Measurements from ENCODE around the gene FILIP1L.
A peak's percentile ranks its signal among the peaks of the same experiment; 100 is the strongest.

Gene FILIP1L

DNA sequence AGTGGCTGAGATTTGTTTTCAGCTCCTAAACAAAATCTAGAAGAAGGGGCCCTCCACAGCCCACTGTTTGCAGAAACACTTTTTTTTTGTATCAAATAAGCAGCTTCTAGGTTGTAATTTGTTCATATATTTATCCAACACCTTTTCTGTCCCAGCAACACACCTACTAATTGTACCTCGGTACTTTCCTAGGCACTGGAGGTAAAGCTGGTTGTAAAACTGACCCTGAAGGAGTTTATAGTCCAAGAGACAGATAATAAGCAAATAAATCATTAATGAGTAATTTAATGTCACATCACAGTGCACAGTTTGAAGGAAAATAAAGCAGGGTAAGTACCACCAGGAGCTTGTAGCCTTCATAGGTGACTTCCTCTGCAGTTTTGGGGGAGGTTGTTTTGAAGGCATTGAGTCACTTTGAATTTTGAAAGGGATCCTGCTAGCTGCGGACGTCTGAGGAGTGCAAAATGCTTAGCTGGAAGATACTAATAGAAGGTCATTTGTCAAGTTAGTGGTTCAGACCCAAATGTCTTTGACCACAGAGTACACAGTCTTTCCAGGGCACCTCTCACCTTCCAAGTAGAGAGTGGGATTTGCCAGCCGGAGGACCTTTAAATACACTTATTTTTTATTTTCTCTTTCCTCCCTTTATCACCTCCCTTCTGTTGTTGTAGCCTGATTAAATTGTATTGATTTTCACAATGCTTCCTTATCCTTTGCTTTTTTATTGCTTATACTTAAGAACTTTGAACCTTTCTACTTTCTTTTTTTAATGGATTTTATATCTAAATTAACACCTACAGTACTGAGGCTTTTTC is 242.9 kb downstream of the FILIP1L start:
- no peak for TF ChIP-seq CTCF (IDR thresholded peaks at IDR 0.05; ENCODE audit: low read depth, low read length)
- in situ Hi-C loops (cut with HindIII; ENCODE audit: low sequenced_read_pairs): no loop called here
- H3K4me3 ChIP-seq (ENCODE audit: low read depth, low read length): peak overlapping the region; percentile 3
- DNase-seq (ENCODE audit: low read depth, low spot score): no peak

- no peak overlapping the region for H3K4me3 ChIP-seq (ENCODE audit: low read depth, low read length)
- no peak for TF ChIP-seq CTCF (IDR thresholded peaks at IDR 0.05; ENCODE audit: low read depth, low read length)
- in situ Hi-C loops (cut with HindIII; ENCODE audit: low sequenced_read_pairs): no loop called here
- no peak for DNase-seq (ENCODE audit: low read depth, low spot score)
Observed at GRCh38 chr3:99870712-99871111, 243.6 kb downstream of the FILIP1L start.

- H3K4me3 ChIP-seq (ENCODE audit: low read depth, low read length): no peak overlapping the region
- TF ChIP-seq CTCF (IDR thresholded peaks at IDR 0.05; ENCODE audit: low read depth, low read length): no peak
- in situ Hi-C loops (cut with HindIII; ENCODE audit: low sequenced_read_pairs): no loop called here
- peak; percentile 67 for DNase-seq (ENCODE audit: low read depth, low spot score)
Observed at GRCh38 chr3:99869621-99870020, 244.7 kb downstream of the FILIP1L start.

DNA sequence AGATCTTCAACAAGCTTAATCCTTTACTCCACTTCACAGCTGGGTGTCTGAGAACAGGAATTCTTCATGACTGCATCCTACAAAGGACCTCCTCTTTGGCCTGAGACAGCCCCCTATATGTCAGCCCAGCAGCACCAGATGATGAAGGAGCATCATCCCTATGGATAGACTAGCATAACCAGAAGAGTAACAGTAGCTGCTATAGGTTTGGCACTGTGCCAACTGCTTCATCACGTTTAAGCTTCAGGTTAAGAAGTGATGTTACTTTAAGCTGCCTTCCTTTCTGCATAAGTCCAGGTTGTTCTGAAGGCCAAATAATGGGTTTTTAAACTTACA is 246.0 kb downstream of the FILIP1L start:
- TF ChIP-seq CTCF (IDR thresholded peaks at IDR 0.05; ENCODE audit: low read depth, low read length): no peak
- H3K4me3 ChIP-seq (ENCODE audit: low read depth, low read length): no peak overlapping the region
- in situ Hi-C loops (cut with HindIII; ENCODE audit: low sequenced_read_pairs): no loop called here
- DNase-seq (ENCODE audit: low read depth, low spot score): peak; percentile 46

DNA sequence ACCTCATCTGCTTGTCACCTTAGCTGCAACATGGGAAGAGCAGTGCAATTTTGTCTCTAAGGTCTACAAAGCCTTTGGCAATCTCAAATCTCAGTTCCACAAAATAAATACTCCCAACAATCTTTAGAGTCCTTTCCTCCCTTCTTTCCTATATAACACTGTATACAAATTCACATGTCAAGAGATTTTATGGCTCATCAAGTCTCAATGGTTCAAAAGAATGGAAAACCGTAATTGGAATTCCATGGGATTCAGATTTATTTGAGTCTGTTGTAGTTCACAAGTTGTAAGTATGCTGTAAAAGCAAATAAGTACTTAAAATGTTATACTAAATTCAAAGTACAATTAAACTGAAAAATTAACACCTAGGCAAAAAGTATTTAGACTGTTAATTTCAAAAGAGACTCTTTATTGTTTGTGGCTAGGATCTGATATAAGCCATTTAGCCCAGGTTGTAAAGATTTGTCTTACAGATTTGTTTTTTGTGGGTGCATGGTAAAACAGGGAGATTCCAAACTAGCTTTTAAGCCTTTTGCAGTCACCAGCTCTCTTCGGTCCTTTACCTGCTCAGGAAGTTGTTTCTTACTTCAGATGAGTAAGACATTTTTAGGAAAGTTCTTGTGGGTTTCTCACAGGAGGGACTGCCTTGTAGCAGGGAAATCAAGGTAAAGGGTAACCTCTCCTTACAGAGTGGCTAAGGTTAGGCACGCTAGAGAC is 246.5 kb downstream of the FILIP1L start:
- in situ Hi-C loops (cut with HindIII; ENCODE audit: low sequenced_read_pairs): no loop called here
- no peak for DNase-seq (ENCODE audit: low read depth, low spot score)
- H3K4me3 ChIP-seq (ENCODE audit: low read depth, low read length): no peak overlapping the region
- TF ChIP-seq CTCF (IDR thresholded peaks at IDR 0.05; ENCODE audit: low read depth, low read length): no peak

GRCh38 chr3:99866261-99866761 is 248.0 kb downstream of the FILIP1L start:
- no peak overlapping the region for H3K4me3 ChIP-seq (ENCODE audit: low read depth, low read length)
- no peak for TF ChIP-seq CTCF (IDR thresholded peaks at IDR 0.05; ENCODE audit: low read depth, low read length)
- in situ Hi-C loops (cut with HindIII; ENCODE audit: low sequenced_read_pairs): no loop called here
- peak; percentile 89 for DNase-seq (ENCODE audit: low read depth, low spot score)
